ENCODE measurements around the gene SKP1.

- no peak for TF ChIP-seq CTCF (conservative IDR thresholded peaks at IDR 0.05; ENCODE audit: low read length)
- no peak for TF ChIP-seq EZH2phosphoT487 (IDR thresholded peaks at IDR 0.05; ENCODE audit: borderline replicate concordance)
These were observed 60.5 kb downstream of the SKP1 start for GRCh38 chr5:134116286-134116685.

Data from Loucy (cell line).